Calu3 (cell line): ENCODE data around the gene AFAP1. TPM values are rescaled to one million over a fixed set of nuclear protein-coding genes. Genes with fewer than 3 reads are reported as not detected.

Source experiments
- BruUV-seq: library from RNA; stranded (reverse); fragments of 400-500 nt; replicated peaks from 2 replicates; lab custom pipeline; 2021; lab: Mats Ljungman, UMichigan
- CTCF ChIA-PET: fragments of 300-600 bp; sonication (Branson Sonifier 250); formaldehyde crosslinking; loops from one replicate; lab custom pipeline; 2022; ENCODE audit warnings: antibody characterized with exemption; lab: Charles Lee
- DNase-seq: peaks from one replicate; pipeline ENCODE4 v3.0.0; 2022
- H3K27ac Mint-ChIP-seq: one replicate; pipeline ENCODE4 v1.8.0; 2022; ENCODE audit warnings: mixed read lengths; ENCODE audit not compliant: unreplicated experiment
- H3K27me3 Mint-ChIP-seq: one replicate; pipeline ENCODE4 v1.8.0; 2022; ENCODE audit warnings: mixed read lengths; ENCODE audit not compliant: unreplicated experiment
- H3K36me3 Mint-ChIP-seq: one replicate; pipeline ENCODE4 v1.8.0; 2022; ENCODE audit warnings: mild to moderate bottlenecking, moderate library complexity, mixed read lengths; ENCODE audit not compliant: insufficient read depth, unreplicated experiment
- H3K4me1 Mint-ChIP-seq: one replicate; pipeline ENCODE4 v1.8.0; 2022; ENCODE audit warnings: mild to moderate bottlenecking, low read depth, mixed read lengths; ENCODE audit not compliant: unreplicated experiment
- H3K4me3 Mint-ChIP-seq: one replicate; pipeline ENCODE4 v1.8.0; 2022; ENCODE audit warnings: mild to moderate bottlenecking, low read depth, moderate library complexity, mixed read lengths; ENCODE audit not compliant: unreplicated experiment
- H3K9me3 Mint-ChIP-seq: one replicate; pipeline ENCODE4 v1.8.0; 2022; ENCODE audit warnings: low read depth, mixed read lengths; ENCODE audit not compliant: unreplicated experiment
- CTCF ChIP-seq: fragments of 200-600 bp; IDR thresholded peaks from one replicate; pipeline ENCODE4 v1.8.0; 2022; ENCODE audit warnings: antibody characterized with exemption; ENCODE audit not compliant: unreplicated experiment
- intact Hi-C: fragments of 100-400 bp; cut with micrococcal nuclease; formaldehyde crosslinking; loops from one replicate; pipeline ENCODE4 v1.10.0; 2022; ENCODE audit not compliant: unreplicated experiment
- total RNA-seq: library from RNA; stranded (reverse); gene quantifications from 2 replicates; pipeline ENCODE4 v1.2.3, GENCODE V29; 2022

The AFAP1 gene
- total RNA-seq, 1 experiment from 2014 or later, result 40.1 TPM

- DNase-seq, result peak; percentile 72
- intact Hi-C loops, result no loop called here
- Mint-ChIP-seq H3K4me1 (peaks cover 18% of the 10 kb centered on the region), H3K4me3 (no peak overlapping the region), H3K36me3 (peaks cover 4% of the 10 kb centered on the region), H3K27ac (peak overlapping the region; percentile 15), H3K9me3 (no peaks in the 10 kb centered on the region), H3K27me3 (no peaks in the 10 kb centered on the region)
- CTCF ChIA-PET, result interaction anchor here (1.1 to 1.2 kb wide), 2 partner anchors 14 to 18 kb away, joined by 3 to 6 read pairs; no protein-coding TSS in a partner anchor
- no TSS peak for BruUV-seq
- no peak for TF ChIP-seq CTCF
Measured at GRCh38 chr4:7956270-7956808, 16.7 kb upstream of the AFAP1 start.

GRCh38 chr4:7955393-7955792 lies 15.7 kb upstream of the AFAP1 start:
- CTCF ChIA-PET, result no interaction called here
- Mint-ChIP-seq H3K36me3 (no peaks in the 10 kb centered on the region), H3K9me3 (no peaks in the 10 kb centered on the region), H3K4me3 (no peak overlapping the region), H3K4me1 (peaks cover 9% of the 10 kb centered on the region), H3K27ac (no peak overlapping the region), H3K27me3 (no peaks in the 10 kb centered on the region)
- no TSS peak for BruUV-seq
- TF ChIP-seq CTCF, result no peak
- no peak for DNase-seq
- intact Hi-C loops, result no loop called here

GRCh38 chr4:7952615-7953014 lies 13.0 kb upstream of the AFAP1 start:
- Mint-ChIP-seq H3K9me3 (no peaks in the 10 kb centered on the region), H3K27me3 (no peaks in the 10 kb centered on the region), H3K27ac (no peak overlapping the region), H3K36me3 (no peaks in the 10 kb centered on the region), H3K4me1 (peaks cover 25% of the 10 kb centered on the region), H3K4me3 (no peak overlapping the region)
- TF ChIP-seq CTCF, result no peak
- no peak for DNase-seq
- BruUV-seq, result no TSS peak
- CTCF ChIA-PET, result no interaction called here
- intact Hi-C loops, result no loop called here

- no peaks in the 10 kb centered on the region for H3K27me3 Mint-ChIP-seq
- intact Hi-C loops, result no loop called here
- H3K9me3 Mint-ChIP-seq, result no peaks in the 10 kb centered on the region
- no peak for DNase-seq
- H3K27ac Mint-ChIP-seq, result no peak overlapping the region
- no TSS peak for BruUV-seq
- CTCF ChIA-PET, result no interaction called here
- H3K4me1 Mint-ChIP-seq, result peaks cover 23% of the 10 kb centered on the region
- TF ChIP-seq CTCF, result no peak
- H3K36me3 Mint-ChIP-seq, result no peaks in the 10 kb centered on the region
- H3K4me3 Mint-ChIP-seq, result no peak overlapping the region
Measured at GRCh38 chr4:7950301-7951092, 10.8 kb upstream of the AFAP1 start.
